ENCODE results near the gene SDCCAG8. TPM values are rescaled to one million over a fixed set of nuclear protein-coding genes. Genes with fewer than 3 reads are reported as not detected.

The SDCCAG8 gene
- total RNA-seq, 1 donor from 2014 or later: 31.6 TPM

DNA sequence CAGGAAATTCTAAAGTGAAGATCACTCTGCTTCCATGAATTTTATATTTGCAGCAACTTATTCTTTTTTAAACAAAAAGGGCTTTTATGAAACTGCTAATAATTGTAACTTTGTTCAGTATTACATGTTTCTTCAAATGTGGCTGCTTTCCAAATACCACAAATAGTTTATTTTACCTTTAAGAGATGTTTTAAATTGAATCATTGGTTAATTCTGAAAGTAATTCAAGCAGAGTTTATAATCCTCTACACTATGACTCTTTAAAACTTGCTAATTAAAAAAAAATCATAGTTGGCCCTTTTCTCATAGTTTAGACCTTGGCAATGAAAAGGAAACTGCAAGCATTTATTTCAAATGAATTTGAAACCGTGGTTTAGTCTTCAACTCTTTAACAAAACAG, 59.6 kb downstream of the SDCCAG8 start:
- H3K36me3 Mint-ChIP-seq (ENCODE audit: insufficient read depth): peaks cover 26% of the 10 kb centered on the region
- no peak overlapping the region for H3K4me3 Mint-ChIP-seq (ENCODE audit: low read depth)
- H3K4me1 Mint-ChIP-seq (ENCODE audit: low read depth): peaks cover 8% of the 10 kb centered on the region
- H3K27me3 Mint-ChIP-seq: no peaks in the 10 kb centered on the region
- no peak for DNase-seq (ENCODE audit: low spot score, unreplicated experiment)
- TF ChIP-seq, protein P1, sequence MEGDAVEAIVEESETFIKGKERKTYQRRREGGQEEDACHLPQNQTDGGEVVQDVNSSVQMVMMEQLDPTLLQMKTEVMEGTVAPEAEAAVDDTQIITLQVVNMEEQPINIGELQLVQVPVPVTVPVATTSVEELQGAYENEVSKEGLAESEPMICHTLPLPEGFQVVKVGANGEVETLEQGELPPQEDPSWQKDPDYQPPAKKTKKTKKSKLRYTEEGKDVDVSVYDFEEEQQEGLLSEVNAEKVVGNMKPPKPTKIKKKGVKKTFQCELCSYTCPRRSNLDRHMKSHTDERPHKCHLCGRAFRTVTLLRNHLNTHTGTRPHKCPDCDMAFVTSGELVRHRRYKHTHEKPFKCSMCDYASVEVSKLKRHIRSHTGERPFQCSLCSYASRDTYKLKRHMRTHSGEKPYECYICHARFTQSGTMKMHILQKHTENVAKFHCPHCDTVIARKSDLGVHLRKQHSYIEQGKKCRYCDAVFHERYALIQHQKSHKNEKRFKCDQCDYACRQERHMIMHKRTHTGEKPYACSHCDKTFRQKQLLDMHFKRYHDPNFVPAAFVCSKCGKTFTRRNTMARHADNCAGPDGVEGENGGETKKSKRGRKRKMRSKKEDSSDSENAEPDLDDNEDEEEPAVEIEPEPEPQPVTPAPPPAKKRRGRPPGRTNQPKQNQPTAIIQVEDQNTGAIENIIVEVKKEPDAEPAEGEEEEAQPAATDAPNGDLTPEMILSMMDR (IDR thresholded peaks at IDR 0.05; ENCODE audit: unreplicated experiment): no peak
- H3K9me3 Mint-ChIP-seq (ENCODE audit: low read depth): peaks cover 3% of the 10 kb centered on the region
- H3K27ac Mint-ChIP-seq: no peak overlapping the region

DNA sequence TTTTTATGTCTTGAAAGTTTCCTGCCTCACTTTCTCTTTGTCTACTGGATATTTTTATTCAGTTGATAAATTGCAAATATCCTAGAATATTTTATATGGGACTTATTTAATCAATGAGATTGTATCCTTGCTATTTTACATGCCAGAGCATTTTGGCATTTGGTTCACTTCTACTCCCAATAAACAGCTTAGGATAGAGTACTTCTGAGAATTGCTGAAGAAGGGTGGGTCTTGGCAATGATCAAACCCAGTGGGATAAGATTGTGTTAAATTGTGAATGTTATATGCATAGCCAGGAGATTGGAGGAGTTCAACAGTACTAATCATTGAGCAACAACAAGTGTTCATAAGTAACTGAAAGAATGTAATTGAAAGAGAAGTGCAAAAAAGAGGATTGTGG, 60.1 kb downstream of the SDCCAG8 start:
- H3K27ac Mint-ChIP-seq: no peak overlapping the region

DNA sequence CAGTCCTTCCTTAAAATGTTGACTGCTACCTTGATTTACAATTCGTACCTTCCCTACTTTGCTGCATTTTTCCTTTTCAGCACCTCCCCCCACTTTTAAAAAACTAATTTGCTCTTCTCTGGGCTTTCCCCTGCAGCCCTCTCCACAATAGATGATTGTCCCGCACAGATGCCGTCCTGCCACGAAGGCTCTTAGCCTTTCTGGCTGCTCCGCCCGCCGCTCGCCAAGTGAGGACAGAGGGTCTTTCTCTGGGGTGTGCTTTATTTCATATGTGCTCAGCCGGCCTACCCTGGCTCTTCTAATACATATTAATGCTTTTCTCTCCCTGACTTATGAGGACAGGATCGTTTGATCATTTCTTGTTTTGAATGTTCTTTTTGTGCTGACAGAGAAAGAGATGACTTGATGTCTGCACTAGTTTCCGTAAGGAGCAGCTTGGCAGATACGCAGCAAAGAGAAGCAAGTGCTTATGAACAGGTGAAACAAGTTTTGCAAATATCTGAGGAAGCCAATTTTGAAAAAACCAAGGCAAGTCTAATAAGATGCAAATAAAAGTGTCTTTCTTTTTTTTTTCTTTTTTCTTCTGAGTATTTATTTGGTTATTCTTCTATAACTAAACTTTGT, 60.6 kb downstream of the SDCCAG8 start:
- peaks cover 3% of the 10 kb centered on the region for H3K9me3 Mint-ChIP-seq (ENCODE audit: low read depth)
- H3K4me1 Mint-ChIP-seq (ENCODE audit: low read depth): peaks cover 8% of the 10 kb centered on the region
- DNase-seq (ENCODE audit: low spot score, unreplicated experiment): no peak
- TF ChIP-seq, protein P1 (IDR thresholded peaks at IDR 0.05; ENCODE audit: unreplicated experiment): no peak
- peak overlapping the region; percentile 31 for H3K27ac Mint-ChIP-seq
- H3K27me3 Mint-ChIP-seq: no peaks in the 10 kb centered on the region
- peaks cover 24% of the 10 kb centered on the region for H3K36me3 Mint-ChIP-seq (ENCODE audit: insufficient read depth)
- H3K4me3 Mint-ChIP-seq (ENCODE audit: low read depth): peak overlapping the region; percentile 12

More for the DNA sequence above, 60.1 kb downstream of the SDCCAG8 start:
- Mint-ChIP-seq H3K36me3 (ENCODE audit: insufficient read depth) (peaks cover 25% of the 10 kb centered on the region), H3K4me3 (ENCODE audit: low read depth) (no peak overlapping the region), H3K9me3 (ENCODE audit: low read depth) (peaks cover 3% of the 10 kb centered on the region), H3K27me3 (no peaks in the 10 kb centered on the region), H3K4me1 (ENCODE audit: low read depth) (peaks cover 8% of the 10 kb centered on the region)
- TF ChIP-seq, protein P1 (IDR thresholded peaks at IDR 0.05; ENCODE audit: unreplicated experiment): no peak
- DNase-seq (ENCODE audit: low spot score, unreplicated experiment): no peak

DNA sequence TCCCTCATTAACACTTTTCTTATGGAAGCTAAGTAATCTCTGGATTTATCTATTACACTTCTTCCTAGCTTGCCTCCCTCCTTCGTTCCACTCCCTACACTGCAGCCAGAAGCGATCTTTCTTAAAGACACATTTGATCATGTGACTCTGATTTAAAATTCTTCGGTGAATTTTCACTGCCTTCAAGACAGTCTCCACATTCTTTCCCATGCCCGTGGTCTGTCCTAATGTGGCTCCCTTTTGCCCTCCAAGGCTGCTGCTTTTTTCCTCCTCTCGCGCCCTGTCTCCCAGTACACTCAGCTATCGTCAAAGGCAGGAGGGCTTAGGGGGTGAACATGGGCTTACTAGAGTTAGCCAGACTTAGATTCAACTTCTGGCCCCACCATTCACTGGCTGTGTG, 64.4 kb downstream of the SDCCAG8 start:
- H3K27ac Mint-ChIP-seq: no peak overlapping the region
- H3K9me3 Mint-ChIP-seq (ENCODE audit: low read depth): peaks cover 3% of the 10 kb centered on the region
- TF ChIP-seq, protein P1 (IDR thresholded peaks at IDR 0.05; ENCODE audit: unreplicated experiment): no peak
- no peaks in the 10 kb centered on the region for H3K27me3 Mint-ChIP-seq
- peaks cover 19% of the 10 kb centered on the region for H3K36me3 Mint-ChIP-seq (ENCODE audit: insufficient read depth)
- no peak for DNase-seq (ENCODE audit: low spot score, unreplicated experiment)
- peaks cover 8% of the 10 kb centered on the region for H3K4me1 Mint-ChIP-seq (ENCODE audit: low read depth)
- no peak overlapping the region for H3K4me3 Mint-ChIP-seq (ENCODE audit: low read depth)

DNA sequence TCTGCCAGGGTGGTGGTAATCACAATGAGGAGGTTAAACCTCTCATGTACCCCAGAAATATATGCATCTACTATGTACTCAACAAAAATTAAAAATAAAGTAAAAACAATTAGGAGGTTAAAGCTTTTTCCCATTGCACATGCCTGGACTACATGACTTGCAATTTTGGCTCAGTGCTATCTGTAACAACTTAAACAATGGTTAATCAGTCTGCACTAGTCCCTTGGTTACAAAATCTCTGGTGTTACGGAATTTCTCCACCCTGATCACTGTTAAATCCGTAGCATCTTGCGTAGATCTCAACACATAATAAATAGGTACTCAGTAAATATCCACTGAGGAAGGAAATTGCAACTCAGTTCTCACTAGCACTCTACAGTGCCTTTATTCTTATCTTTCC, 66.5 kb downstream of the SDCCAG8 start:
- TF ChIP-seq, protein P1 (IDR thresholded peaks at IDR 0.05; ENCODE audit: unreplicated experiment): no peak
- peaks cover 3% of the 10 kb centered on the region for H3K9me3 Mint-ChIP-seq (ENCODE audit: low read depth)
- H3K4me3 Mint-ChIP-seq (ENCODE audit: low read depth): no peak overlapping the region
- H3K27me3 Mint-ChIP-seq: no peaks in the 10 kb centered on the region
- peaks cover 15% of the 10 kb centered on the region for H3K36me3 Mint-ChIP-seq (ENCODE audit: insufficient read depth)
- H3K27ac Mint-ChIP-seq: no peak overlapping the region
- H3K4me1 Mint-ChIP-seq (ENCODE audit: low read depth): no peaks in the 10 kb centered on the region
- no peak for DNase-seq (ENCODE audit: low spot score, unreplicated experiment)
